ENCODE measurements around the gene CFAP126. TPM values are rescaled to one million over a fixed set of nuclear protein-coding genes. Genes with fewer than 3 reads are reported as not detected.

CFAP126 gene, protein sequence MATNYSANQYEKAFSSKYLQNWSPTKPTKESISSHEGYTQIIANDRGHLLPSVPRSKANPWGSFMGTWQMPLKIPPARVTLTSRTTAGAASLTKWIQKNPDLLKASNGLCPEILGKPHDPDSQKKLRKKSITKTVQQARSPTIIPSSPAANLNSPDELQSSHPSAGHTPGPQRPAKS
- 0.17 TPM in 1 of 5 replicates, not detected in the others for total RNA-seq (2022; extraction: Qiagen RNA extraction; ENCODE audit: low read depth)

GRCh38 chr1:161367684-161368400 is at the start of gene CFAP126:
Gene CFAP126 (minus strand): TSS chr1:161367876. CDS start chr1:161367868, 8 bp downstream.

Other genes with a start within 250 kb of the CFAP126 start
- 113 to 124 TPM (median 120 TPM) in 5 replicates for gene PFDN2, start 249.8 kb downstream of the CFAP126 start, total RNA-seq (2022; extraction: Qiagen RNA extraction; ENCODE audit: low read depth)
- 26.6 to 33.0 TPM (median 31.3 TPM) in 5 replicates for gene NIT1, start 249.8 kb downstream of the CFAP126 start, total RNA-seq (2022; extraction: Qiagen RNA extraction; ENCODE audit: low read depth)
- gene DEDD, start 235.2 kb downstream of the CFAP126 start, total RNA-seq (2022; extraction: Qiagen RNA extraction; ENCODE audit: low read depth): 25.0 to 32.8 TPM (median 29.9 TPM) in 5 replicates
- gene UFC1, start 213.9 kb downstream of the CFAP126 start, total RNA-seq (2022; extraction: Qiagen RNA extraction; ENCODE audit: low read depth): 87.3 to 130 TPM (median 91.1 TPM) in 5 replicates
- gene USP21, start 208.4 kb downstream of the CFAP126 start, total RNA-seq (2022; extraction: Qiagen RNA extraction; ENCODE audit: low read depth): 15.4 to 27.5 TPM (median 23.2 TPM) in 5 replicates
- 11.6 to 17.2 TPM (median 15.2 TPM) in 5 replicates for gene PPOX, start 201.4 kb downstream of the CFAP126 start, total RNA-seq (2022; extraction: Qiagen RNA extraction; ENCODE audit: low read depth)
- gene B4GALT3, start 190.4 kb downstream of the CFAP126 start, total RNA-seq (2022; extraction: Qiagen RNA extraction; ENCODE audit: low read depth): 26.9 to 33.2 TPM (median 29.5 TPM) in 5 replicates
- gene ADAMTS4, start 168.8 kb downstream of the CFAP126 start, total RNA-seq (2022; extraction: Qiagen RNA extraction; ENCODE audit: low read depth): not detected in 5 replicates
- gene NDUFS2, start 165.5 kb downstream of the CFAP126 start, total RNA-seq (2022; extraction: Qiagen RNA extraction; ENCODE audit: low read depth): 76.9 to 109 TPM (median 79.7 TPM) in 5 replicates
- gene FCER1G, start 152.6 kb downstream of the CFAP126 start, total RNA-seq (2022; extraction: Qiagen RNA extraction; ENCODE audit: low read depth): 0.33 TPM in 1 of 5 replicates, not detected in the others
- gene APOA2, start 144.2 kb downstream of the CFAP126 start, total RNA-seq (2022; extraction: Qiagen RNA extraction; ENCODE audit: low read depth): not detected in 5 replicates
- gene TOMM40L, start 141.8 kb downstream of the CFAP126 start, total RNA-seq (2022; extraction: Qiagen RNA extraction; ENCODE audit: low read depth): 10.1 to 11.5 TPM (median 11.0 TPM) in 5 replicates
- gene NR1I3, start 129.7 kb downstream of the CFAP126 start, total RNA-seq (2022; extraction: Qiagen RNA extraction; ENCODE audit: low read depth): 0.21 TPM in 1 of 5 replicates, not detected in the others
- 0.06 to 0.10 TPM (median 0.08 TPM) in 3 of 5 replicates, not detected in the others for gene PCP4L1, start 109.1 kb downstream of the CFAP126 start, total RNA-seq (2022; extraction: Qiagen RNA extraction; ENCODE audit: low read depth)
- gene MPZ, start 57.9 kb downstream of the CFAP126 start, total RNA-seq (2022; extraction: Qiagen RNA extraction; ENCODE audit: low read depth): 0.20 to 0.36 TPM (median 0.26 TPM) in 4 of 5 replicates, not detected in the other
- gene SDHC, start 53.5 kb downstream of the CFAP126 start, total RNA-seq (2022; extraction: Qiagen RNA extraction; ENCODE audit: low read depth): 238 to 268 TPM (median 252 TPM) in 5 replicates
- not detected in 5 replicates for gene FCGR2A, start 137.6 kb upstream of the CFAP126 start, total RNA-seq (2022; extraction: Qiagen RNA extraction; ENCODE audit: low read depth)
- gene HSPA6, start 156.7 kb upstream of the CFAP126 start, total RNA-seq (2022; extraction: Qiagen RNA extraction; ENCODE audit: low read depth): 1.5 to 11.0 TPM (median 3.6 TPM) in 5 replicates
- not detected in 5 replicates for gene FCGR3A, start 181.9 kb upstream of the CFAP126 start, total RNA-seq (2022; extraction: Qiagen RNA extraction; ENCODE audit: low read depth)

Measured in A549 treated with DMSO at 1 μM for 4 hours (cell line).